ENCODE measurements around the gene INO80.
"Not testable (repeated sequence)": the region's sequence is repeated elsewhere in the genome, so short reads cannot be mapped to it uniquely, and the experiment has no call there.

INO80 gene

DNA sequence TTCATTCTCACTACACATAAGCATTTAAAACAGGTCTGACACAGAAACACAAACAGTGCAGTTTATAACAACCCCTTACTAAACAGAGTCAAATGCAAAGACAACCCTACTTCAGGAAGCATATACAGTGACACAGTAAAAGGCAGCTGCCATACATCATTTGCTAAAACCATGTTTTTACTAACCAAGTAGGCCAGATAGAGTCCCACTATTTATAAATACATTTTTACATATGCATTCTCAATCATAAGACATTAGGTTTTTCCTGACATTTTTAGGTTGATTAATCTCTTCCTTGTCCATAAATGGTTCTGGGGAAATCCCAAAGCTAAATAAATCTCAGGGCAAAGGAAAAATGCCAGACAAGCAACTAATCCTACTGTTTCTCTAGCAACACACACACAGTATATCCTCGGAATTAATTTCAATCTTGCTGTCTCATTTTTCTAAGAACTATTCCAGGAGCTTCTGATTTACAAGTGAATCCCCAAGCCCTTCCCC lies 123.8 kb downstream of the INO80 start:
- no peak for DNase-seq

GRCh38 chr15:40991355-40991754 lies 124.7 kb downstream of the INO80 start:
- DNase-seq: no peak

DNA sequence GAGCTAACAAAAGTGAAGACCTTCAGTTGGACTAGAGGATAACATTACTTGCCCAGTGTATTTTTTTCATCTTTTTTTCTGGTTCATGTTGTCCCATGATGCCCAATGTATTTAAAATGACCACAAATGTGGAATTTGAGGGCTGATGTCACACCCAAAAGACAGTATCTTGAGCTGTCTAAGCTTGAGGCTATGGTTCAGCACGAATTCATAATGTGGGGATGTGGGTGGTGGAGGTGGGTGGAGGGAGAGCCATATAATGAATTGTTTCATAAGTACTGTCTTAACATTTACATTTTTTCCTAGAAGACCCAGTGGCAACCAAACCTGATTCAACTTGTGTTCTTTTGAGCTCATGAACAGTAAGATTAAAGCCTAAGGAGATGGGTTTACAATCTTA lies 125.3 kb downstream of the INO80 start:
- no peak for DNase-seq

- DNase-seq: no peak
Observed at GRCh38 chr15:40990080-40990479, 126.0 kb downstream of the INO80 start.

DNA sequence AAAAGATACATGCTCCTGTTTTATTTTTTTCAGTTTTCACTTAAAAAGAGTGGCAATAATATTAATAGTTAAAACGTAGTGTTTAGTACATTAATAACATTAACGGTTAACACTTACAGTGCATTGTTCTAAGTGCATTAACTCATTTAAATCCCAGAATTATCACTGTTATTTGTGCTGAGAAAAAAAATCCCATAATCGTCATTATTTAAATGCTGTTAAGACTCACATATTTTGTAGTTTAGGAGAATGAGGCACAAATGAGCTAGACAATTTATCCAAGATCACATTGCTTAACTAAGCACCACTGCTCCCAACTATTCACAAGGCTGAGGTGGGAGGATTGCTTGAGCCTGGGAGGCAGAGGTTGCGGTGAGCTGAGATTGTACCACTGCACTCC lies 127.9 kb downstream of the INO80 start:
- DNase-seq: no peak

DNA sequence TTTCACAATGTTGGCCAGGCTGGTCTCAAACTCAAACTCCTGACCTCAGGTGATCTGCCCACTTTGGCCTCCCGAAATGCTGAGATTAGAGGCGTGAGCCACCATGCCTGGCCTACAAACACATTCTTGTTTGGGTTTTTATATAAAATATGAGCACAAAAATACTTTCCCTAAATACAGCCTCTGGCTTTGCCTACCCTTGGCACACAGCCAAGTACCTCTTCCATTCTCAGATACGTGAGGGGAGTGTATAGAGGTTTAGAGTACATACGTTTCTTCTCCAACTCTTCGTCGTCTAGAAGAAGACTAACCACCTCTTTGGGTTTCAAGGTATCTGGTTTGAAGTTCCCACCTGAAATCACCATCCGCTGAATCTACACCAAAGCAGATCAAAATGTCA lies 129.3 kb downstream of the INO80 start:
- no peak for DNase-seq

DNA sequence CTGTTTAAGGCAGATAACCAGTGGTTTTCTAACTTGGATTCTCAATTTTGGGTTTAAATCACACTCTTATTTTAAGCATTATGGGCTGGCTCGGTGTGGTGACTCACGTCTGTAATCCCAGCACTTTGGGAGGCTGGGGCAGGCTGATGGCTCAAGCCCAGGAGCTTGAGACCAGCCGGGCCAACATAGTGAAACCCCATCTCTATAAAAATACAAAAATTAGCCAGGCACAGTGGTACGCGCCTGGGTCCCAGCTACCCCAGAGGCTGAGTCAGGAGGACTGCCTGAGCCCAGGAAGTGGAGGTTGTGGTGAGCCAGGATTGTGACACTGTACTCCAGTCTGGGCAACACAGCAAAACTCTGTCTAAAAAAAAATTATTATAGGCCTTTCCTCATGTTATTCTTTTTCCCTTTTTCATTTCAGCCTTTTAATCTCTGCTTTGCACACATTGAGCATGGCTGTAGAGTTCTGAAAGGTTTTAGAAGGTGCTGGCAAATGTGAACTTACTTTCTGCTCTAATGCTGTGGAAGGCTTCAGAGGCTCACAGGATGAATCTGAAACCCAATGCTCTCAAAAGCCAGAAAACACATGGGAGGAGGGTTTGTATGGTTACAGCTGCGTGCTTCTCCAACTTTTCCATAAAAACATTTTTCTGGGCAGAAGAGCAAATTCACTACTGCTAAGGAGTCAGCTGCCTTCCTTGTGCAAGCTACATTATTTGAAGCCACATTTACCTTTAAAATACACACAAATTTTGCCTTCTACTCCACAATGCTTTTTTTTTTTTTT lies 130.3 kb downstream of the INO80 start:
- DNase-seq: no peak

- no peak for DNase-seq
Observed at GRCh38 chr15:40984964-40985363, 131.1 kb downstream of the INO80 start.

GRCh38 chr15:40984406-40984805 lies 131.7 kb downstream of the INO80 start:
- no peak for DNase-seq

- no peak for DNase-seq
Observed at GRCh38 chr15:40982855-40983254, 133.2 kb downstream of the INO80 start.

DNA sequence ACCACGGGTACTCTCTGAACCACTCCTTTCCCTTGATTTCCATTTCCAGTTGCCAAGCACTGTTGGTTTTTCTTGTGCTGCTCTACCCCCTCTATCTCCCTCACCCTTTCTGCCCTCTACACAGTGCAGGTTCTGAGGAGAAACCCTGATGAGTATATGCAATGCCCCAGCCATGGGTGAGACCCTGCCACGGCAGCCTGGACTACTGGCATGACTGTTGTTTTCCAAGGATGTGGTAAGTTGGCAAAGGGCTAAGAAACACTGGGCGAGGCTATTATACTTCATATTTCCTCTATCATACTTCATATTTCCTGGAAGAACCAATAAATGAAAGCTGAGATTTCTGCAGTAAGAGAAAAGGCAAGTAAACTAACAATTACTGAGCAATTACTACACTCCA lies 134.9 kb downstream of the INO80 start:
- DNase-seq: no peak

GRCh38 chr15:40978562-40978961 lies 137.5 kb downstream of the INO80 start:
- DNase-seq: no peak

DNA sequence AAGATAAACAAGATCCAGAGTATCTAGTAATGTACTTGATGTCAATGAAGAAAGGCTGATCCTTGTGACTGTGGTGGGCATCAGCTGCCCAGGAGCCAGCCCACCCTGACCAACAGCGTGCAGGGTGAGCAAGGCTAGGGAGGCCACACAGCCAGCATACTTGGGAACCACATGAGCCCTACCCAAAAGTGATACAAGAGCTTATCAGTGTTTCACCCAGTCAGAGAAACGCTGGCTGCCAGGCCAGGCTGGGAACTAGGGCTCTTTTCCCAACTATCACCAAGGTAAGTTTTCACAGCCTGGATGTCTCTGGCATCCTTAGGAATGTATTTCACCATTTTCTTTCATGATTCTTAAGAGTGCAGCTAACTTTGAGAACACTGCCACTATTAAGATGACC lies 137.9 kb downstream of the INO80 start:
- no peak for DNase-seq

GRCh38 chr15:40976819-40977218 lies 139.3 kb downstream of the INO80 start:
- DNase-seq: no peak

DNA sequence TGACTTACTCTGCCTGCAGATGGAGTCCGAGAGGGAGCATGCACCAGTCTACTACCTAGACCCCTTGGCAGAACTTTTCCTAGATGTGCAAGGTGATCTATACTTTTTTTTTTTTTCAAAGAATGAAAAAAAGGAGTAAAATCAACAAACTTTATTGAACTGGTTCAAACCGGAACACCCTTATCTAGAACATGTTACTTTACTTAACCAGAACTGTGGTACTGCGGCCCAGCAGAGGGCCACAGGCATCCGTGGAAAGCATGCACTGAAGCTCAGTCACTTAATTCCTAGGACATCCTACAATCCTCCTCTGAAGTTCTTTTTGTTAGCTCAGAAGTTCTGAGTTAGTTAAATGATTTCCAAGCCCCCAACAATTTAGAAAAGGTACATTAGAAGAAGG lies 141.2 kb downstream of the INO80 start:
- no peak for DNase-seq

DNA sequence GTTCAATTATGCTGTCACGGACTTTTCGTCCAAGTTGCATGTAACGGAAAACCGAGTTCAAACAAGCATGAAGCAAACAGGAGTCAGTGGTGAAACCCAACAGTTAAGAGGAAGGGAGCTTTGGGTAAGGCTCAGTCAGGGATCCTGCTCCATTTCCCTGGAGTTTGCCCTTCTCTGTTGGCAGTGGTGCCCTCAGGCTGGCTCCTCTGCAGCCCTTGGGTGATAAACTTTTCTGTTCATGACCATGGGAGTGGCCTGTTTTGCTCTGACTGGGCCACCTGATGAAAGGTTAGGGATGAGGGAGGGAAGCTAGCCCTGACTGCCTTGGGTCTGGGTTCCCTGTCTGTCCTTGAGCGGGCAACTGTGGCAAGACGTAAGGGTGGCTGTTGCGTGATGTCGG lies 146.7 kb downstream of the INO80 start:
- no peak for DNase-seq

DNA sequence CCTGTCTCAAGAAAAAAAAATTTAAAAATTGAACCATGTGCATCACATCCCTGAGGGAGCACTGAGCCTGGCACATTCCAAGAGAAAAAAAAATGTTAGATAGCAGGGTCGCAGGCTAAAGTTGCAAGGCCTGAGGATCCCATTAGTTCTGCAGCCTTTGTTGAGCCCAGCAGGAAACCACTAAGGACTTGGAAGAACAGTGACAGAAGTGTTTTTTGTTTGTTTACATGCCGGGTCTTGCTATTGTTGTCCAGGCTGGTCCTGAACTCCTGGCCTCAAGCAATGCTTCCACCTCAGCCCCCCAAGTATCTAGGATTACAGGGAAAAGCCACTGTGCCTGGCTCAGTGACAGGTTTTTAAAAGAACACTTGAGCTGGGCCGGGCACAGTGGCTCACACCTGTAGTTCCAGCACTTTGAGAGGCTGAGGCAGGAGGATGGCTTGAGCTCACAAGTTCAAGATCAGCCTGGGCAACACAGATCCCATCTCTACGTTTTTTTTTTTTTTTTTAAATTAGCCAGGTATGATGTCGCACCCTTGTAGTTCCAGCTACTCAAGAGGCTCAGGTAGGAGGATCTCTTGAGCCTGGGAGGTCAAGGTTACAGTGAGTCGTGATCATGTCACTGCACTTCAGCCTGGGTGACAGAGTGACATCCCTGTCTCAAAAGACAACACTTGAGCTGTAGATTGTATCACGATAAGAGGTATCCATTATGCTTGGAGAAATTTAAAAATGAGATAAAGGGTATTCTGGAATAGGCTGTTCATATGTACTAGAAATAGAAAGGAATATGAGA lies 147.6 kb downstream of the INO80 start:
- no peak for DNase-seq

- DNase-seq: no peak
Observed at GRCh38 chr15:40964634-40965033, 151.4 kb downstream of the INO80 start.

GRCh38 chr15:40964006-40964405 lies 152.1 kb downstream of the INO80 start:
- no peak for DNase-seq

GRCh38 chr15:40963201-40963600 lies 152.9 kb downstream of the INO80 start:
- DNase-seq: no peak

GRCh38 chr15:40962317-40962716 lies 153.8 kb downstream of the INO80 start:
- DNase-seq: not testable (repeated sequence)

- DNase-seq: not testable (repeated sequence)
Observed at GRCh38 chr15:40961740-40962139, 154.3 kb downstream of the INO80 start.

- DNase-seq: no peak
Observed at GRCh38 chr15:40960925-40961324, 155.2 kb downstream of the INO80 start.
